ENCODE data around the gene RBM11.

DNA sequence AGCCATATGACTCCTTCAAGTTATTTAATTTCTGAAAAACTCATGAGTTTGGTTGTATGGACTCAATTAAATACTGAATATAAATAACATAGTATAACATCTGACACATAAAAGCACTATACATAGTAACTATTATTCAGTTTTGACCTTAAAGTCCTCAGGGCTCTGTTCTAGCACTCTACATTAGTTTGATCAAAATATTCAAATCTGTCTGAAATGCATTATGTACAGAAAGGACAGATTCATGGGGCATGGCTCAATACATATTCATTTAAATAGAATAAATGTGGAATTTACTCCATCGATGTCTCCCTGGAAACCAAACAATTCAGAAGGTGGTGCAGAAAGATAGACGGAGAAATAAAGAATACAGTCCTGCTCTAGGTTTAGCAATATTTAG lies 49.1 kb downstream of the RBM11 start:
- TF ChIP-seq, protein P1, sequence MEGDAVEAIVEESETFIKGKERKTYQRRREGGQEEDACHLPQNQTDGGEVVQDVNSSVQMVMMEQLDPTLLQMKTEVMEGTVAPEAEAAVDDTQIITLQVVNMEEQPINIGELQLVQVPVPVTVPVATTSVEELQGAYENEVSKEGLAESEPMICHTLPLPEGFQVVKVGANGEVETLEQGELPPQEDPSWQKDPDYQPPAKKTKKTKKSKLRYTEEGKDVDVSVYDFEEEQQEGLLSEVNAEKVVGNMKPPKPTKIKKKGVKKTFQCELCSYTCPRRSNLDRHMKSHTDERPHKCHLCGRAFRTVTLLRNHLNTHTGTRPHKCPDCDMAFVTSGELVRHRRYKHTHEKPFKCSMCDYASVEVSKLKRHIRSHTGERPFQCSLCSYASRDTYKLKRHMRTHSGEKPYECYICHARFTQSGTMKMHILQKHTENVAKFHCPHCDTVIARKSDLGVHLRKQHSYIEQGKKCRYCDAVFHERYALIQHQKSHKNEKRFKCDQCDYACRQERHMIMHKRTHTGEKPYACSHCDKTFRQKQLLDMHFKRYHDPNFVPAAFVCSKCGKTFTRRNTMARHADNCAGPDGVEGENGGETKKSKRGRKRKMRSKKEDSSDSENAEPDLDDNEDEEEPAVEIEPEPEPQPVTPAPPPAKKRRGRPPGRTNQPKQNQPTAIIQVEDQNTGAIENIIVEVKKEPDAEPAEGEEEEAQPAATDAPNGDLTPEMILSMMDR (IDR thresholded peaks at IDR 0.05), result no peak
- TF ChIP-seq POLR2A (IDR thresholded peaks at IDR 0.05), result no peak
